OCI-M2 (cell line): ENCODE data around the gene CCNG1.
A peak's percentile ranks its signal among the peaks of the same experiment; 100 is the strongest.
"Not testable (repeated sequence)": the region's sequence is repeated elsewhere in the genome, so short reads cannot be mapped to it uniquely, and the experiment has no call there.

ENCODE experiments used
- DNase-seq: peaks from one replicate; lab custom pipeline; 2025; ENCODE audit not compliant: unreplicated experiment; lab: John Stamatoyannopoulos, UW

Gene CCNG1, protein sequence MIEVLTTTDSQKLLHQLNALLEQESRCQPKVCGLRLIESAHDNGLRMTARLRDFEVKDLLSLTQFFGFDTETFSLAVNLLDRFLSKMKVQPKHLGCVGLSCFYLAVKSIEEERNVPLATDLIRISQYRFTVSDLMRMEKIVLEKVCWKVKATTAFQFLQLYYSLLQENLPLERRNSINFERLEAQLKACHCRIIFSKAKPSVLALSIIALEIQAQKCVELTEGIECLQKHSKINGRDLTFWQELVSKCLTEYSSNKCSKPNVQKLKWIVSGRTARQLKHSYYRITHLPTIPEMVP

DNA sequence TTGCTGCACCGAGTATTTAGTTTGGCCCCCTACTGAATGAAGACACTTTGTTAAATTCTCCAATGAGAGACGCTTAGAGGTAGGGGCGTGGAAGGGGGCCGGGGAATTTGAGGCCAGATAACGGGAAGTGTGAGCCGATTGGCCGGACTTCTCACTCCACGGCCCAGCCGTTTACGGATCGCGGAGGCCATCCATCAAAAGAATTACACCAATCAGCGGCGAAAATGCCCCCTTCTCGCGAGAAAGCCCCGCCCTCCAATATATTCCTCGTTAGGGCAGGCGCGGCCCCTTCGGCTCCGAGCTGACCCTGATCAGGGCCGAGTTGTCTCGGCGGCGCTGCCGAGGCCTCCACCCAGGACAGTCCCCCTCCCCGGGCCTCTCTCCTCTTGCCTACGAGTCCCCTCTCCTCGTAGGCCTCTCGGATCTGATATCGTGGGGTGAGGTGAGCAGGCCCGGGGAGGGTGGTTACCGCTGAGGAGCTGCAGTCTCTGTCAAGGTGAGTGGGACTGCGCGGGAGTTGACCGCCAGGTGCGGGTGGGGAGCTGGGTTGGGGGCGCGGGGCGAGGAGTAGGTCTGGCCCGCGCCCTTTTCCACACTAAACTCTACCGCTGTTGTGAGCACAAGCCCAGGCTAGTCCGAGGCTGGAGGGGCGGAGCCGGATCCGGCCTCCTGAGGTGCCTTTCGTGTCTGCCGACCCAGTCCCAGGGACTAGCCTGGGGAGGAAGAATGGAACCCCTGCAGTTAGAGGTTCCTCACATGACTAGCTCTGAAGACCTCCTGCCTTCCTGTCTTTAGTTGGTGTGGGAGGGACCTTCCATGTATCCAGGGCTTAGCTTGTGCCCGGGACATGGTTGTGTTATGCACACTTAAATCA, at the start of gene CCNG1:
TSS of gene CCNG1 (plus strand) at position 287 of the 874 bp plus-strand sequence. CDS start 1,662 bp downstream, outside the sequence.
- peak; percentile 77 for DNase-seq

DNA sequence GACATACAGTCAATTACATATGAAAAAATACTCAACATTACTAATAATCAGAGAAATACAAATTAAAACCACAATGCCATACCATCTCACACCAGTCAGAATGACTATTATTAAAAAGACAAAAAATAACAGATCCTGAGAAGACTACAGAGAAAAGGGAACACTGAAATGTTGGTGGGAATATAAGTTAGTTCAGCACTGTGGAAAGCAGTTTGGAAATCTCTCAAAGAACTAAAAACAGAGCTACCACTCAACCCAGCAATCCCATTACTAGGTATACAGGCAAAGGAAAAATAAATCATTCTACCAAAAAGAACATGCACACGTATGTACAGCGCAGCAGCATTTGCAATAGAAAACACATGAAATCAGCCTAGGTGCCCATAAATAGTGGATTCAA, 41.6 kb upstream of the CCNG1 start:
- no peak for DNase-seq

DNA sequence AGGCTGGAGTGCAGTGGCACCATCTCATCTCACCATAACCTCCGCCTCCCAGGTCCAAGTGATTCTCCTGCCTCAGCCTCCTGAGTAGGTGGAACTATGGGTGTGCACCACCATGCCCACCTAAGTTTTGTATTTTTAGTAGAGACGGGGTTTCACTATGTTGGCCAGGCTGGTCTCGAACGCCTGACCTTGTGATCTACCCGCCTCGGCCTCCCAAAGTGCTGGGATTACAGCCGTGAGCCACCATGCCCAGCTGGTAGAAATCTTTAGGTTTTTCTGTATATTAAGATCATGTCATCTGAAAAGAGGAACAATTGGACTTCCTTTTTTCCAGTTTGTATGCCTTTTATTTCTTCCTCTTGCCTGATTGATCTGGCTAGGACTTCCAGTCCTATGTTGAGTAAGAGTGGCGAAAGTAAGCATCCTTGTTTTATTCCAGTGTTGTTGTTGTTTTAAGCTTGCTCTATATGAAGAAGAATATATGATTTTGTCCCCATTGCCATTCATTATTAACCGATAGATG, 40.5 kb upstream of the CCNG1 start:
- DNase-seq = not testable (repeated sequence)

DNA sequence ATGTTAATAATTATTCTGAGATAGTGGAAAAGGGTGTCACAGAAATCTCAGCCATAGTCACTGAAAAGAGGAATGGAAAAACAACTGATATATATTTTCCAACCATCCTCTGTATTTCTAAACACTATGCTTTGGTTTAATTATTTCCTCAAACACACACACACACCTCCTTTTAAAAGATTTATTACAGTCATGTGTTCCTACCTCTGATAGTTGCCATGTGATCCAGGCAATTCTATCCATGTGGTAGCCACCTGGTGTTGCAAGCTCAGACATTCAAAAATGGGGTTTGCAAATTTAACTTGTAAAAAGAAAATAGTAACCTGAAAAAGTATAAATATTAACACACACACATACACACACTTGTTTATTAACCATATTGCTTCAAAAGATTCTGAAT, 40.0 kb upstream of the CCNG1 start:
- DNase-seq = no peak

DNA sequence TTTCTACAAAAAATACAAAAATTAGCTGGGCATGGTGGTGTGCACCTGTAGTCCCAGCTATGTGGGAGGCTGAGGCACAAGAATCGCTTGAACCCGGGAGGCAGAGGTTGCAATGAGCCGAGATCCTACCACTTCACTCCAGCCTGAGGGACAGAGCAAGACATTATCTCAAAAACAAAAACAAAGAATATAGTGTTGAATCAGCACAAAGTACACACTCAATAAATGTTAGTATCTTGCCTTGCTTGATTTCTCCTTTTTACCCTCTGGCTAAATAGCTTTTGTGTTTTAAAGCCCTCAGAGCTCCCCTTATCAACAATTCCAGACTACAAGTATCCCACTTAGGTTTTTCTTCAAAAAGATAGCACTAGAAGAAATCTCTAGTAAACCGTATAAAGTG, 37.5 kb upstream of the CCNG1 start:
- DNase-seq = no peak

DNA sequence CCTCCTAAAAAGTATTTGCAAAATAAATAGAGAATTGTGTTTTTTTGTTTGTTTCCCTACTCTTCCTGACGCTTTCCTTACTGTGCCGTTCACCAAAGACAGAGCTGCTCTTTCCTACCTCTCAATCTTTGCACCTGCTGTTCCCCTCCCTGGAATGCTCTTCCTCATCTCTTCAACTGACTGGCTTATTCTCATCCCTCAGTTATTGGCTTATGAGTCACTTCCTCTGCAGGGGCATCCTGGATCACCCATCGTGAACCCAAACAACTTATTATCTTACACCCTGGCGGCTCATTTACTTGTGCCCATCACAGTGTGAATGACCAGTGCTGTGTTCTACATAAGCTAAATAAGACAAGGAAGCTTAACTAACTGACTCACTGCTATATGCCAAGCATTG, 36.1 kb upstream of the CCNG1 start:
- no peak for DNase-seq

DNA sequence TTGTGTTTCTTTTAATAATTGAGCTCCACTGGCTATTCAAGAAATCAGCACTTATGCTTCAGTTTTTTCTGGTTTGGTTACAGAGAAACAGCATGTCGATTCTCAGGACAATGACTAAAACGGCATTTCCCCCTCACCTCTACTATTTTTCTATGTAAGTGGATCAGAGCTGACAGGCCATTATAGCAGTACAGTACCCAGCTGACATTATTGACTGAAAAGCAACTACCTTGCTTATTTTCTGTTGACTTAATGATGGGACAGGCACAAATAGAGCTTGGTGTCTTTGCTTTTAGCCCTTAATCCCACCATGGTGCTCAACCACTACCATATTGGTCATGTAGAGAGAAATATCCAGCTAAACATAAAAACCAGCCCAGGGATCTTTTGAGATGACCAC, 35.4 kb upstream of the CCNG1 start:
- DNase-seq = no peak

DNA sequence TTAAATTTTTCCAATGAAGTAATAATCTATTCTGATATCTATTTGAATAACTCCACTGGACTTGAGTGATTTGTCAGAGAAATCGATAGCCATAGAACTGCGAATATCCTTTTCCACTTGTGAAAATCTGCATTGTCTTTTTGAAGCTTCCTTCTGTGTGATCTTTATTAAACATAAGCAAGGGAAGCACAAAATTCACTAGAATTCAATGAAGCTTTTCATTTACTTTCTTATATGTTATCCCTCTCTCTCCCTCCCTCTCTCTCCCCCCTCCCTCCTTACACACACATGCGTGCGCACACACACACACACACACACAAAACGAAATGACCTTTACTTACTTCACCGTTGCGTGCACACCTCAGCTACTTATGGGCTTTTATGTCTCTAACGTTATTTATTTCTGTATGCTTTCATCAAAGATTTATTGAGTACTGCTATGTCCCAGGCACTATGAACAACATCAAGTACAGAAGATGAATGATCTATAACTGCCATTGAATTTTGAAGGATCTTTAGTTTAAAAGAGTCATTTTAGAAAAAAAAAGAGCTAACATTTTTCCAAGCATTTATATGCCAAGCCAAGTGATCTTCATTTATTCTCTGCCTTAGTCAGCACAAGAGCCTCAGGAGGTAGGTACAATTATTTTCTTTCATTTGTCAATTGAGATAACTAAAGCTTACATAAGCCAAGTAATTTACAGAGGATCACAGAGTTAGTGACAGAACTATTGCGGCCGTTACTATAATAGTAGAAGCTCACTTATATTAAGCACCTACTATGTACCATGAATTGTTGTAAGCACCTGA, 32.8 kb upstream of the CCNG1 start:
- DNase-seq = no peak

DNA sequence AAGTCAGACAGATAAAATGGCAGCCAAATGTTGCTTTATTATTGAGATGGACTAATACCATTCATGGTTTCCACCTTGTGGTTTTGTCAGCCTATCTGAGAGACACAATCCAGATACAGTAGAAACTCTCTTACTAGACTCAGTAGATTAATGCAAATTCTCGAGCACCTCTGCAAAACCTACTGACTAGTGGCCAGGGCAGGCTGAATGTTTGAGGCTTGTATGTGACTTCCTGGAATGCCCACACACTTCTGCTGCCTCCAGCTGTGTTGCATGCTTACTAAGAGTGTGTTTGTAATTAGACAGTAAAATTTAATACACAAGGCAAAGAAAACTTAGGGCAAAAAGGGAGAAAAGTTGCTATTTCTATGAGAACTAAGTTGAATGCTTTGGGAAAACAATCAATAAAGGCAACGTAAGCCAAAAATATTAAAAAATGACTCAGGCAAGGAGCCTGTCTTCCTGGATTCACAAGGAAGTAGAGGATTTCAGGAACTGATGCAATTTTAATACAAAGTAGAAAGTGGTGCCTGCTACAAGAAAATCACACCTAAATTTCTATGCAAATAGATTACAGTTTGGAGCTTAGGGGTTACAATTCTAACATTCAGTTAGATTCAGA, 30.2 kb upstream of the CCNG1 start:
- DNase-seq = no peak

DNA sequence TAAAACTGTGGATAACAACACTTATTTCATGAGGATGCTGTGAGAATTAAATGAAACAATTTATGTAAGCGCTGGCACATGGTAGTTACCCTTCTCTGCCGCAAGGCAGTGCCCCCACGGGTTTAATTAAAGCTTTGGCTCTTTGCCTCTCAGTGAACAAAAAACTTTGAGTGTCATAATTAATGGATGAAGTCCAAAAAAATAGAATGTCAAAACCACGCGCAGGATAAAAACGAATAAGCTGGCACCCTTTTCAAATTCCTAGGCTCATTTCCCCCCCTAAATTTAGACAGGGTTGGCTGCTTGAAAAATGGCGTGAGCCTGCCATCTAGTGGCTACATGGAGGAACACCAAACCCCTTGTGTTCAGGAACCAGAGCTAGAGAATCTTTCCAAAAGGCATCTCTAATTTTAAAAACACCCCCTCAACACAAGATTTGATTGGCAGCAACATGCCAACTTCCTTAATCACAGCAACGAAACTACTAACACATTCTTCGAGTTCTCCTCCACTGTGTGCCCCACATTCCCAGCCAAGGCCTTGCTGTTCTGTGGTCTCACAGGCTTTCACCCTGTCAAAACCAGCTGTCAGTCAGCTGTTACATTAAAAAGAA, 29.0 kb upstream of the CCNG1 start:
- DNase-seq = no peak

DNA sequence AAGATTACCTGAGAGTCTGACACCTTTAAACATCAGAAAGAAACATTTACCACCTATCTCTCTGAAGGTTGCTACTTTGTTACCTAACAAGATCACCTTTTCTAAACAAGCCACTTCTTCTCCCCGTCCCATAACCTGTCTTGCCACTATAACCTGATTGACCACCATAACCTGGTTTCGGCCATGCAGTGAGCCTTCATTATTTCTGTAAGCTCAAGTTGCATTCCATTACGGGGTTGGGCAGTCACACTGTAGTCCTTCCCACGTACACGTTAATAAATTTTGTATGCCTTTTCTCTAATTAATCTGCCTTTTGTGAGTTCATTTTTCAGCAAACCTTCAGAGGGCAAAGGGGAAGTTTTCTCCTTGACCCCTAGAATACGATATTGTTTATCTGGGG, 28.0 kb upstream of the CCNG1 start:
- DNase-seq = no peak

DNA sequence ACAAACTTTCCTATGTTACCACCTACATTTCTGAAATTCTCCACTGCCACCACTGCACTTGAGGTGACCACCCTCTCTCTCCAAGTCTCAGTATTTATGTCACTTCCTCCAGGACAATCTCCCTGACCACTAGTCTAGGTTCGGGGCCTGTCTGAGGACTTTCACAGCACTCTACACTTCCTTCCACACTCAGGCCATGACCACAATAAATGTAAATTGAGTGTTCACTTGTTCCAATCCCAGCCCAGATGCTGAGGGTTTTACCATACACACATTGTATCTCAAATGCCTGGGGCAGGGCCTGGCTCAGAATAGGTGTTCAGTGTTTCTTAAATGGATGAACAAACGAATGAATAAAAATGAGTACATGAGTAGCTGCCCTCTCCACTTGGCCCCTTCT, 26.9 kb upstream of the CCNG1 start:
- DNase-seq = no peak

DNA sequence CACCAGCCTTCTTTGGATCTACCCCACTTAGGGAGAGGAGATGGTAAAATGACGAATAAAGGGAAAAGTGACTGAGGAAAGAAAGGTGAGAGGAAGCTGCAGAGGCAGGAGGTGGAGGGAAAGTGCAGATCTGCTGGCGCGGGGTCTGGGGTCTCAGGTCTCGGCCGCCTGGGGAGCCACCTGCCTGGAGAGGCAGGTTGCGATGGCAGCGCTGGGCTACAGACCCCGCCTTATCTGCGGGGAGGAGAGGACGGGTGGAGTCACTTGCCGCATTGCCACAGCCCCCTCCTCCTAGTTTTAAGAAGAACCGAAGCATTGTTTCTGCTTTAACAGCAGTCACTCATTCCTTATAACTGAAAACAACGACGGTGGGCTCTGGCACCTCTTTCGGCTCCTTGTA, 21.7 kb upstream of the CCNG1 start:
- DNase-seq = not testable (repeated sequence)

DNA sequence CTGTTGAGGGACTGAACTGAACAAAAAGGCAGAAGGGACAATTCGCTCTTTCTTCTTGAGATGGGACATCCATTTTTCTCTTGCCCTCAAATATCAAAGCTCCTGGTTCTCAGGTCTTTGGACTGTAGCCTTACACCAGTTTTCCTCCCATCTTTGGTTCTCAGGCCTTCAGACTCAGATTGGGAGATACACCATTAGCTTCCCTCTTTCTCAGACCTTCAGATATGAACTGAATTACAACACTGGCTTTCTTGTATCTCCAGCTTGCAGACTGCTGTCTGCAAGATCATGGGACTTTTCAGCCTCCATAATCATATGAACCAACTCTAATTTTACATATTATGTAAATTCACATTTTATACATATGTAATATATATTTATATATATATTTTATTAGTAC, 12.6 kb upstream of the CCNG1 start:
- DNase-seq = no peak

DNA sequence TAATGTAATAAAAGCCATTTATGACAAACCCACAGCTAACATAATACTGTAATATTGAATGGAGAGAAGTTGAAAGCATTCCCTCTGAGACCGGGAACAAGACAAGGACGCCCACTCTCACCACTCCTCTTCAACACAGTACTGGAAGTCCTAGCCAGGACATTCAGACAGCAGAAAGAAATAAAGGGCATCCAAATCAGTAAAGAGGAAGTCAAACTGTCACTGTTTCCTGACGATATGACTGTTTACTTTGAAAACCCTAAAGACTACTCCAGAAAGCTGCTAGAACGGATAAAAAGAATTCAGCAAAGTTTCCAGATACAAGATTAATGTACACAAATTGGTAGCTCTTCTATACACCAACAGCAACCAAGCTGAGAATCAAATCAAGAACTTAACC, 11.3 kb upstream of the CCNG1 start:
- DNase-seq = peak; percentile 45

DNA sequence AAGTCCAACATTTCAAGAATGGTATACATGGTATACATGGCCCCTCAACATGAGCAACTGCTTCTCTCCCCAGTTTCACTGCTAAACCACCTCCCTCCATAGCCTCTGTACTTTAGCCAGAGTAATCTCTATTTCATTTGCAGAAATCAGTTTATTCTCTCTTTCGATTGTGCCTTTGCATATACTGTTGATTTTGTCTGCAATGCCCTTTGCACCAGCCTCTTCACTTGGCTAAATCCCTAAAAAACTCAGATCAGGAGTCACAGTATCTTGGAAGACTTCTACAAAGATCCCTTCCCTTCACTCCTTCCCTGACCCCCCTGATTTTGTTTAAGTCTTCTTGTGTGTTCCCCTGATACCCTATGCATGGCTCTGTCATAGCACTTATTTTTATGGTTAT, 4.9 kb upstream of the CCNG1 start:
- no peak for DNase-seq

DNA sequence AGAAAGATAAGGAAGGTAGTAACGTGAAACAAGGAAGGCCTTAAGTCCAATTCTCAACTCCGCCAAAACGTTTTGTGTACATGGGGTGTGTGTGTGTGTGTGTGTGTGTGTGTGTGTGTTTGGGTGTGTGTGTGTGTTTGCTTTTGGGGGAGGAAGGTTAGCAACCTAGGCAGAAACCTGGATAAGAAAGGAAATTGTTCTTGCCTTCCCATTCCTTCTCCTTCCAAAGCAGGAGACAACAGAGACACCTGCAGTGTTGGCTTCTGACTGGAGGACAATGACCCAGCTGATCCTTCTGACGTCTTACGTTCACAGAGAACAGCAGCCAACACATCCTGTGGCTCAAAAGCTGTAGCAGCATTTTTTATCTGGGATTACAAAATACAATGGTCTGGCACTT, 4.1 kb upstream of the CCNG1 start:
- DNase-seq = no peak

DNA sequence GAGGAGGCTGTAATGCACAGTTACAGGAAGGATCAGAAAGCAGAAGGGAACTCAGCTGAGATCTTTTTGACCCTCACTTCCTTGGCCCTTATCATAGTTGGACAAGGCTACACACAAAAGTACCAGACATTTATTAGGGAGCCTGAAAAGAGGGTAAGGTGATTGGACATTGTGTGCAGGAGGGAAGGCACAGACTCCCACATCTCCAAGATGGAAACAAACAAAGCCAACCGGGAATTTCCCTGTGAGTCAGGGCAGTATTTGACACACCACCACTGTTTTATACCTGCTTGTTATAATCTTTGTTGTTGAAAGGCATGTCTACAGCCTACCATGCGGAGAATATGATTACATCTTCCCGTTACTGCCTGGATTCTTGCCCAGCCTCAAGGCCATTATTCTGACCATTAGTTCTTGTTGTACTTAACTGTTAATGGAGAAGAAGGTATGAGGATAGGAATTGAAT, 3.0 kb upstream of the CCNG1 start:
- peak; percentile 50 for DNase-seq

DNA sequence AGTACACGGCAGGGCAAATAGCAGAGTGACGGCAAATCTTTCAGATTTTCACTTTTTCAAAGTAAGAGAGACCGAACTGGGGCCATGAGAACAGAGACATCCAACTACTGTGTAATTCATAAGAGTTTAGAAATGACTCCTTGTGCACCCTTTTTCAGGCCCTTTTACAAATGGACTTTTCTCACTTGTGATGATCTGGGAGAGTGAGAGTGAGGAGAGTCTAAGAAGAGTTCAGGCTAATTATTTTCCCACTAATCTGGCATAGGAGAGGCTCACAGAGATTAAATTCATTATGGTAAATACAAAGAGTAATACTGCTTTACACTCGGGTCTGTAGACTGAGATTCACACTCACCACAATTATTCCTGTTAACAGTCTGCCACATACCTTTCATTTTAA, 880 bp upstream of the CCNG1 start:
- no peak for DNase-seq

DNA sequence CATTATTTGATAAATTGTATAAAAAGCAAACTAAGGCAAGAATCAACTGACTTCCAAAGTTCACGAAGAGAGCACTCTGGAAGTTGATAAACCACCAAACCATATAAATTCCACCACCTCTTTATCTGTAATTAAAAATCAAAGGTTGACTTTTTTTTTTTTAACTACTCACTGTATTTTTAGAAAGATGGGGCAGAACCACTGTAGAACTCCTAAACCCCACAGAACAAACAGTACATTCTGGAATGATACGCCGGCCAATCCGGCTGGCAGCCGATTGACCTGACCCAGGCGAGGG, 435 bp upstream of the CCNG1 start:
- no peak for DNase-seq

DNA sequence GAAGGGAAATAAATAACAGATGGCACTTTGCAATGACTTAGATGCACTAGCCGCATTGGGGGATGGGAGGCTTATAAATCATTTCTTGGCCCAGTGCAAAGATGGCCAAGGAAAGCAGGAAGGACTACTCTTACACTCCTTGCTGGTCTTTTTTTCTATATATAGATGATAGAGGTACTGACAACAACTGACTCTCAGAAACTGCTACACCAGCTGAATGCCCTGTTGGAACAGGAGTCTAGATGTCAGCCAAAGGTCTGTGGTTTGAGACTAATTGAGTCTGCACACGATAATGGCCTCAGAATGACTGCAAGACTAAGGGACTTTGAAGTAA, 1.7 kb downstream of the CCNG1 start:
- no peak for DNase-seq
